ENCODE results near the gene TYMP.
A peak's percentile ranks its signal among the peaks of the same experiment; 100 is the strongest.

Gene TYMP

DNA sequence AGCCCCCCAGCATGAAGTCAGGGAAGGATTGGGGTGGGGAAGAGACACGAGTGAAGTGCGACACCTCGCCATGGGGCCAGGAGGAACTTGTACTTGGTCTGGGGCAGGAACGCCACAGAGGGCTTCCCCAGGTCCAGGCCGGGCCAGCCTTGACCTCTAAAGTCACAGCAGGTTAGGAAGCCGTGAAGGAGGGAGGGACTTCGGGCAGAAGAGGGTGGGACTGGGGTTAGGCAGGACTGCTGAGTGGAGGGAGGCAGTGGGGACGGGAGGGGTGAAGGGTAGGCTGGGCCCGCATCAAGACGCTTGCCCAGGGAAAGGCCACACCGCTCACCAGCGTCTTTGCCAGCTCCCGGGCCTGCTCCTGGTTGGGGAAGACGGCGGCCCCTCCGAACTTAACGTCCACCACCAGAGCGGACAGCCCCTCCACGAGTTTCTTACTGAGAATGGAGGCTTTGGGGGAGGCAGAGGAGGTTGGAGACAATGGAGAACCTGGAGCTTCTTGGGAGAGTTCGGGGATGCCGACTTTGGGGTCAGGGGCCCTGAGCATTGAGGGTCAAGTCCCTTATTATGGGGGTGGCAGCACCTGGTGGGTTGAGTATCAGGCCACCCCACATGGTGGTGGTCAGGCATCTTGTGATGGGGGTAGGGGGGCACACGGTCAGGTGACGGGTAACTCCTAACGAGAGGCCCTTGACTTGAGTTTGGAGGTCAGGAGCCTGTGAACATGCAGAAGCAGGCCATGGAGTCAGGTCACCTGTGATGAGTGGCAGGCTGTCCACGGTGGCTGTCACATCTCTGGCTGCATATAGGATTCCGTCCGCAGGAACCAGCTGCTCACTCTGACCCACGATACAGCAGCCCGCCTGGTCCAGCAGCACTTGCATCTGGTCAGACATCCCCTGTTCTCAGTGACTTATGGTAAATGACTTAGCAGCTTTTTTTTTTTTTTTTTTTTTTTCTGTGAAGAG is 2.7 kb downstream of the TYMP start:
- TF ChIP-seq BACH2 (CRISPR knock-in tag; IDR thresholded peaks at IDR 0.05; ENCODE audit: borderline replicate concordance) (no peak), ARNTL (CRISPR knock-in tag; IDR thresholded peaks at IDR 0.05; ENCODE audit: borderline replicate concordance, low read depth) (no peak), ZNF8 (CRISPR knock-in tag; IDR thresholded peaks at IDR 0.05) (no peak), TOX (CRISPR knock-in tag; IDR thresholded peaks at IDR 0.05; ENCODE audit: borderline replicate concordance) (no peak)
- ATAC-seq = peak; percentile 9; the same call in 2 of the 3 replicates

DNA sequence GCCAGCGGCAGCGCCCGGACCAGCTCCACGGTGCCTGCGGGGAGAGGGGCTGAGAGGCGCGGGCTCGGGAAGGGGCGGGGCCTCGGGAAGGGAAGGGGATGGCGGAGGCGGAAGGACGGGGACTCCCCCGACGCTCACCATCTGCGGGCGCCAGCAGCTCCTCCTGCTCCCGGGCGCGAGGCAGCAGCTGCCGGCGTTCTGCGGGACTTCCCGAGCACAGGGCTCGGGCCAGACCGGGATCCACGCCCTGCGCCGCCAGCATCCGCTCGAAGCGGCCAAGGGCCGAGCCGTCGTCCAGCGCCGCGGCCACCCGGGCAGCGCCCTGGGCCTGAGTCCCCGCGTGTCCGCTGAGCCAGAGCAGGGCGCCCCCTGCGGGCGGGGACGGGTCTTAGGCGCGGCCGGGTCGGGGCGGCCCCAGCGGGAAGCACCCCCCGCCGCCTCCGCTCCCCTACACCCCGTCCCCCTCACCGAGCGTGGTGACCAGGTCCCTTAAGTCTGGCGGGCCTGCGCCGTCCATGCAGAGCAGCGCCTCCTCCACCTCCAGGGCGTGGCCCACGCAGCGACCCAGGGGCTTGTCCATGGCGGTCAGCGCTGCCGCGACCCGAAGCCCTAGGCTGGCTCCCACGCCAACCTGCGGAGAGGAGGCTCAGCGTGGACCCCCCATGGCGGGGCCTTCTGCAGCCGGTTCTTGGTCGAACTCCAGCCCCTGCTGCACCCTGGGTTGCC is 3.5 kb downstream of the TYMP start:
- TF ChIP-seq SNAI2 (CRISPR knock-in tag; IDR thresholded peaks at IDR 0.05) (no peak), TOX (CRISPR knock-in tag; IDR thresholded peaks at IDR 0.05; ENCODE audit: borderline replicate concordance) (no peak), RARB (CRISPR knock-in tag; IDR thresholded peaks at IDR 0.05) (no peak), ISL1 (CRISPR knock-in tag; IDR thresholded peaks at IDR 0.05) (no peak), ZC3H10 (CRISPR knock-in tag; IDR thresholded peaks at IDR 0.05) (no peak), TCF4 (CRISPR knock-in tag; IDR thresholded peaks at IDR 0.05; ENCODE audit: borderline replicate concordance) (no peak), ARNTL (CRISPR knock-in tag; IDR thresholded peaks at IDR 0.05; ENCODE audit: borderline replicate concordance, low read depth) (no peak)
- TF ChIP-seq, protein P1, sequence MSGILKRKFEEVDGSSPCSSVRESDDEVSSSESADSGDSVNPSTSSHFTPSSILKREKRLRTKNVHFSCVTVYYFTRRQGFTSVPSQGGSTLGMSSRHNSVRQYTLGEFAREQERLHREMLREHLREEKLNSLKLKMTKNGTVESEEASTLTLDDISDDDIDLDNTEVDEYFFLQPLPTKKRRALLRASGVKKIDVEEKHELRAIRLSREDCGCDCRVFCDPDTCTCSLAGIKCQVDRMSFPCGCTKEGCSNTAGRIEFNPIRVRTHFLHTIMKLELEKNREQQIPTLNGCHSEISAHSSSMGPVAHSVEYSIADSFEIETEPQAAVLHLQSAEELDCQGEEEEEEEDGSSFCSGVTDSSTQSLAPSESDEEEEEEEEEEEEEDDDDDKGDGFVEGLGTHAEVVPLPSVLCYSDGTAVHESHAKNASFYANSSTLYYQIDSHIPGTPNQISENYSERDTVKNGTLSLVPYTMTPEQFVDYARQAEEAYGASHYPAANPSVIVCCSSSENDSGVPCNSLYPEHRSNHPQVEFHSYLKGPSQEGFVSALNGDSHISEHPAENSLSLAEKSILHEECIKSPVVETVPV (CRISPR knock-in tag; IDR thresholded peaks at IDR 0.05) = no peak

DNA sequence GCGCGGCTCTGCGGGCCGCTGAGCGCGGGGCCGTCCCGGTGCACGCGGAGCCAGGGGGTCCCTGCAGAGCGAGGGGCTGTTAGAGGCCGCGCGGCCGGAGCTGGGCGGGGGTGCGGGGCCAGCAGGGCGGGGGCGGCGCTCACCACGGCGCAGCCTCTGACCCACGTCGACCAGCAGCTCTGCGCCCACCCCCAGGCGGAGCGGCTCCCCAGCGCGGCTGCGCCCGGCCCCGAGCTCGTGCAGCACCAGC is 4.0 kb downstream of the TYMP start:
- no peak for TF ChIP-seq ZNF8 (CRISPR knock-in tag; IDR thresholded peaks at IDR 0.05)
- TF ChIP-seq, protein P1 (CRISPR knock-in tag; IDR thresholded peaks at IDR 0.05) = no peak
- TF ChIP-seq, protein P2, sequence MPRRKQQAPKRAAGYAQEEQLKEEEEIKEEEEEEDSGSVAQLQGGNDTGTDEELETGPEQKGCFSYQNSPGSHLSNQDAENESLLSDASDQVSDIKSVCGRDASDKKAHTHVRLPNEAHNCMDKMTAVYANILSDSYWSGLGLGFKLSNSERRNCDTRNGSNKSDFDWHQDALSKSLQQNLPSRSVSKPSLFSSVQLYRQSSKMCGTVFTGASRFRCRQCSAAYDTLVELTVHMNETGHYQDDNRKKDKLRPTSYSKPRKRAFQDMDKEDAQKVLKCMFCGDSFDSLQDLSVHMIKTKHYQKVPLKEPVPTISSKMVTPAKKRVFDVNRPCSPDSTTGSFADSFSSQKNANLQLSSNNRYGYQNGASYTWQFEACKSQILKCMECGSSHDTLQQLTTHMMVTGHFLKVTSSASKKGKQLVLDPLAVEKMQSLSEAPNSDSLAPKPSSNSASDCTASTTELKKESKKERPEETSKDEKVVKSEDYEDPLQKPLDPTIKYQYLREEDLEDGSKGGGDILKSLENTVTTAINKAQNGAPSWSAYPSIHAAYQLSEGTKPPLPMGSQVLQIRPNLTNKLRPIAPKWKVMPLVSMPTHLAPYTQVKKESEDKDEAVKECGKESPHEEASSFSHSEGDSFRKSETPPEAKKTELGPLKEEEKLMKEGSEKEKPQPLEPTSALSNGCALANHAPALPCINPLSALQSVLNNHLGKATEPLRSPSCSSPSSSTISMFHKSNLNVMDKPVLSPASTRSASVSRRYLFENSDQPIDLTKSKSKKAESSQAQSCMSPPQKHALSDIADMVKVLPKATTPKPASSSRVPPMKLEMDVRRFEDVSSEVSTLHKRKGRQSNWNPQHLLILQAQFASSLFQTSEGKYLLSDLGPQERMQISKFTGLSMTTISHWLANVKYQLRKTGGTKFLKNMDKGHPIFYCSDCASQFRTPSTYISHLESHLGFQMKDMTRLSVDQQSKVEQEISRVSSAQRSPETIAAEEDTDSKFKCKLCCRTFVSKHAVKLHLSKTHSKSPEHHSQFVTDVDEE (CRISPR knock-in tag; IDR thresholded peaks at IDR 0.05) = no peak
- TF ChIP-seq SNAI2 (CRISPR knock-in tag; IDR thresholded peaks at IDR 0.05) = no peak
- no peak for TF ChIP-seq ZFP30 (CRISPR knock-in tag; IDR thresholded peaks at IDR 0.05)
- TF ChIP-seq, protein P3, sequence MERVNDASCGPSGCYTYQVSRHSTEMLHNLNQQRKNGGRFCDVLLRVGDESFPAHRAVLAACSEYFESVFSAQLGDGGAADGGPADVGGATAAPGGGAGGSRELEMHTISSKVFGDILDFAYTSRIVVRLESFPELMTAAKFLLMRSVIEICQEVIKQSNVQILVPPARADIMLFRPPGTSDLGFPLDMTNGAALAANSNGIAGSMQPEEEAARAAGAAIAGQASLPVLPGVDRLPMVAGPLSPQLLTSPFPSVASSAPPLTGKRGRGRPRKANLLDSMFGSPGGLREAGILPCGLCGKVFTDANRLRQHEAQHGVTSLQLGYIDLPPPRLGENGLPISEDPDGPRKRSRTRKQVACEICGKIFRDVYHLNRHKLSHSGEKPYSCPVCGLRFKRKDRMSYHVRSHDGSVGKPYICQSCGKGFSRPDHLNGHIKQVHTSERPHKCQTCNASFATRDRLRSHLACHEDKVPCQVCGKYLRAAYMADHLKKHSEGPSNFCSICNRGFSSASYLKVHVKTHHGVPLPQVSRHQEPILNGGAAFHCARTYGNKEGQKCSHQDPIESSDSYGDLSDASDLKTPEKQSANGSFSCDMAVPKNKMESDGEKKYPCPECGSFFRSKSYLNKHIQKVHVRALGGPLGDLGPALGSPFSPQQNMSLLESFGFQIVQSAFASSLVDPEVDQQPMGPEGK (CRISPR knock-in tag; IDR thresholded peaks at IDR 0.05; ENCODE audit: borderline replicate concordance) = no peak
- TF ChIP-seq ZNF565 (CRISPR knock-in tag; conservative IDR thresholded peaks at IDR 0.05; ENCODE audit: low read depth) = no peak
- no peak for TF ChIP-seq GLIS3 (CRISPR knock-in tag; IDR thresholded peaks at IDR 0.05)
- no peak for TF ChIP-seq PPARA (CRISPR knock-in tag; IDR thresholded peaks at IDR 0.05; ENCODE audit: borderline replicate concordance)
- ATAC-seq = no peak; the same call in 2 of the 3 replicates

More for the DNA sequence above, 3.5 kb downstream of the TYMP start:
- peak; percentile 47 for ATAC-seq

DNA sequence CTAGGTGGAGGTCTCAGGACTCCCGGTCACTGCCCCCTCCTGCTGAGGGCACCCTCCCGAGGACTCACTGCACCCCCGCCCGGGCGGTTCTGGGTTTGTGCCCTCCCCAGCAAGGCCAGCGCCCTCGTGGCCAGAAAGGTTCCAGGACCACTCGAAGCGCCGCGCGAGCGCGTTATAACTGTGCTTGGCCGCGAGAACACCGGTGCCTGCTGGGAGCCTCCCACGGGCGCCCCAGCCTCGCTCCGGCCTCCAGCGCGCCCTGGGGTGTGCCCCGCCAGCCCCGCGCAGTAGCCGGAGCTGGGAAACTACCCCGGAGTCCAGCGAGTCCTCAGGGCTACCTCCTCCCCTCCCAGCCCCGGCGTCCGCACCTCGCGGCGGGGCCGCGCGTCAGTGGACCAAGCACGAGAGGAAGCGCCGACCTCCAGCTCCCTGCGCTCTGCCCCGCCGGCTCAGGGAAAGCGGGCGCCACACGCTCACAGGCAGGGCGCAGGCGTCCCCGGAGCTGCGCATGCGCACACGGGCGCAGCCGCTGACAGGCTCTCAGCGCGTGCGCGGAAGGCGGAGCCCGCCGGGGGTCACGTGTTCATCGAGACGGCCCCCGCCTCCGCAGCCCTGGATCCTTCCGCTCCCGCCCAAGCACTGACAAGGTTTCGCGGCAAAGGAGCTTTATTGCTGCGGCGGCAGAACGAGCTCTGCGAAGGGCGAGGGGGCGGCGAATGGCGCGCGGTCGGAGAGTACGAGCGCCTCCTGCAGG is 4.5 kb downstream of the TYMP start, which contains the start of gene SCO2:
Gene SCO2, minus strand, starts transcription at position 495 of the 754 bp plus-strand sequence. CDS start 1,187 bp downstream, outside the sequence.
- ATAC-seq = peak; percentile 80
- TF ChIP-seq ZNF565 (CRISPR knock-in tag; conservative IDR thresholded peaks at IDR 0.05; ENCODE audit: low read depth) (no peak), PPARA (CRISPR knock-in tag; IDR thresholded peaks at IDR 0.05; ENCODE audit: borderline replicate concordance) (no peak), ZFP3 (CRISPR knock-in tag; IDR thresholded peaks at IDR 0.05) (no peak), ZC3H10 (CRISPR knock-in tag; IDR thresholded peaks at IDR 0.05) (no peak), GLIS3 (CRISPR knock-in tag; IDR thresholded peaks at IDR 0.05) (no peak), BACH2 (CRISPR knock-in tag; IDR thresholded peaks at IDR 0.05; ENCODE audit: borderline replicate concordance) (no peak), ESRRG (CRISPR knock-in tag; IDR thresholded peaks at IDR 0.05) (no peak), ARNTL (CRISPR knock-in tag; IDR thresholded peaks at IDR 0.05; ENCODE audit: borderline replicate concordance, low read depth) (no peak)
- TF ChIP-seq, protein P3 (CRISPR knock-in tag; IDR thresholded peaks at IDR 0.05; ENCODE audit: borderline replicate concordance) = no peak; the same call in 1 of the 2 replicates
